GM21381 (cell line): ENCODE results near the gene CIRBP.

Source experiments
- ATAC-seq: cut with Tn5 transposase; IDR thresholded peaks from one replicate; pipeline ENCODE4 v1.9.1; 2021; ENCODE audit warnings: mild to moderate bottlenecking, moderate library complexity; ENCODE audit not compliant: unreplicated experiment

Gene CIRBP

DNA sequence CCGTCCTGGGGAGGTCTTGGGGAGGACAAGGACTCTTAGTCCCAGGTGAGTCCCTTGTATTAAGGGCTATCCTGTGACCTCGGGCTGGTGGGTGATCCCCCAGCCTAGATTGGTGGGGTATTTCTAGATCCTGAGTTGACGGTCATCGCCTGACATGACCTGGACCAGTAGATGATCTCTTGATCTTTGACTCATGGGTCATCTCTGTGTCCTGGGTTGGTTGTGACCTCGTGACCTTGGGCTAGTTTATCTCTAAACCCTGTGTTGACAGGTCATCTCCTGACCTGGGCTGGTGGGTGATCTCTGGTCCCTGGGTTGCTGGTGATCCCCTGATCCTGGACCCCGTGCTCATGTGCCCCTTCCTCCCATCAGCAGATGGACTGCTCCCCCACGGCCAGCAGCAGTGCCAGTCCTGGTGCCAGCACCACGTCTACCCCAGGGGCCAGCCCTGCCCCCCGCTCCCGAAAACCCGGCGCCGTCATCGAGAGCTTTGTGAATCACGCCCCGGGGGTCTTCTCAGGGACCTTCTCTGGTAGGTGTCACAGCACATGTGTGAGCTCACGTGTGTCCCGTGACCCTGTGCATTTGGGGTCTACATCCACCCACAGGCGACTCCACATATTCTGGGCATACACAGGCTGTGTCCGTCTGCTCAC lies 14.5 kb upstream of the CIRBP start:
- no peak for ATAC-seq

DNA sequence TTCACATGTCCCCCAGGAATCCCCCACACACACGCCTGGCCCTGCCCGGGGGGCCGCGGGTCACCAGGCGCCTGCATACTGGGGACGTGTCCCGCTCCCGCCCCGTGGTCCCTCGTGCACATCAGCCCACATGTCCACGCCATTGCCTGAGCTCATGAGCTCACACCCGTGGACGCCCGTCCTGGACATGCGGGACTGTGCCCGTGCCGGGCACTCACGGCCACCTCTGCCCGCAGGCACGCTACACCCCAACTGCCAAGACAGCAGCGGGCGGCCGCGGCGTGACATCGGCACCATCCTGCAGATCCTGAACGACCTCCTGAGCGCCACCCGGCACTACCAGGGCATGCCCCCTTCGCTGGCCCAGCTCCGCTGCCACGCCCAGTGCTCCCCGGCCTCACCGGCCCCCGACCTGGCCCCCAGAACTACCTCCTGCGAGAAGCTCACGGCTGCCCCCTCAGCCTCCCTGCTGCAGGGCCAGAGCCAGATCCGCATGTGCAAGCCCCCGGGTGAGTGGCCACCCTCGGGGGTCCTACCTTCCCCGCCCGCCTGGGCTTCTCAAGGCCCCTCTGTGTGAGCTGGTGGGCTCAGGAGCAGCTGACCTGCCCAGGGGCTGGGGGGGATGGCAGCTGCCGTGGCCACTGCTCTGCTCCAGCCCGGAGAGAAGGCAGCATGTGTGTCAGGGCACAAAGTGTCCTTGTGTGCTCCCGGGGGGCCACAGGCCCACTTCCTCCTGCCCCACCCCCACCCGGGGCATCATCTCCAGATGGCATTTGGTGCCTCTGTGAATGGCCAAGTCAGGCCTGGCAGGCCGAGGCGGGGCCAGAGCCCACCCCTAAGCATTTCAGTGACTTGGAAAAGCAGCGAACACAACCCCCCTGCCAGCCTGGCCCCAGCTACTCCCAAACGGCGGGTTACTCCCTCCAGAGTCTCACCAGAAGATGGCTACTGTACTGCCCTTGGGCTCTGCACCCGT lies 13.7 kb upstream of the CIRBP start:
- no peak for ATAC-seq

- ATAC-seq = no peak
These were observed 12.3 kb upstream of the CIRBP start for GRCh38 chr19:1256646-1257474.

GRCh38 chr19:1257475-1258162 lies 11.5 kb upstream of the CIRBP start:
- ATAC-seq = no peak

DNA sequence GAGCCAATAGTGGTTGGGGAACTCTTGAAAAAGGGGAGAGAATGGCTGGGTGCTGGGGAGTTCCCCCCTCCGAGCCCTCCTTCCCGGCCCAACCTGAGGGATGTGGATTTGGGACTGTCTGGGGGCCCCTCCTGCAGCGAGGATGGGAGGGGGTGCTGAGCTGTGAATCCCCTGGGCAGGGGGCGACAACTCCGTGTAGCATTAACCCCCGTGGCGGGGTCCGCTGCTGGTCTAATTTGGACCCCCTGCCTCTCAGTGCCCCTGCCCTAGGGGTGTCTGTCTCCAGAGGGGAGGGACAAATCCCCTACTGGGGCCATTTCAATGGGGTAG lies 11.0 kb upstream of the CIRBP start:
- ATAC-seq = no peak

DNA sequence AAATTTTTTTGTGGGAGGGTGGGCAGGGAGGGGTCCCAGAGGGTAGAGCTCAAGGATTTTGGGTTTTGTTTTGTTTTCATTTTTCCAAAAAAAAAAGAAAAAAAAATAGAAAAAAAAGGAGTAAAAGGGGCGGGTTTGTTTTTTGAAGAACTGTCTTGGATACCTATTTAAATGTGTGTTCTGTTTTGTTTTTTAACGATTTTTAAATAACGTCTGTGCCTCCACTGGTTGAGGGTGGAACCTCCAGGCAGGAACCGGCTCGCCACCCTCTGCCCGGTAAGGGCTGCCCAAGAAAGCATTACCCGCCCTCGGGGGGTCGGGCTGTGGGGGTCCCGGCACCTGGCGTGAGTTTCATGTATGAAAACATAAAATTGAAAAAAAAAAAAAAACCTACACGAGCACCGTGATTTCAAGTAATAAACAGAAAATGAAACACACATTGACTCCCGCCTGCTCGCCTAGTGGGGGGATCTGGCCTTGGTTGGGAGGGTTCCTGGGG lies 10.4 kb upstream of the CIRBP start:
- ATAC-seq = no peak

DNA sequence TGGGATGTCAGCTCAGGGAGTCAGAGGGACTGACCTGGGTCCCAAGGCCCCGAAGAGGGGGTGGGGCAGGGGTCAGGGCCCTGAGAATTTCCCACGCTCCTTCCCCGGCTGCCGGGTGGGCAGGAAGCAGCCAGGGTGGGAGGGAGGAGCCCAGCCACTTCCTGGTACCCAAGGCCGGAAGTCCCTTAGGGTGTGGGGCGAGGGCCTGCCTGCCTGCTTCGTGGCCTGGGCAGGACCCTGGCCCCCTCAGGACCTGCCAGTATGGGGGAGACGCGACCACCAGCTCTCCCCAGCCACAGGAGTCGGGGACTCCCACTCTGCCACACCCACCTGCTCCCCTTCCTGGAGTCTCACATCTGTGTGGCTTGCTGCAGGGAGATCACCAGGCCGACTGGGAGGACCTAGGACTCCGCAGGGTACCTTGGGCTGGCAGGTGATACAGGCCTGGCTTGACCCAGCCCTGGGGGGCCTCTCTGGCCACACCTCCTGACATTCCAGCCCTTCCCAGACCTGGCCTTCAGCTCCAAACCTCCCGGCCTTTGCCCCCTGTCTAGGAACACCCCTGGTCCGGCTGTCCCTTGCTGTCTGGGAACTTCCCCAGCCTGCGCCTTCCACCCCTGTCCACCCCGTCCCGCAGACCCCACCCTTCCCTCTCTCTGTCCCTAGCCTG lies 9.8 kb upstream of the CIRBP start:
- peak; percentile 35 for ATAC-seq

DNA sequence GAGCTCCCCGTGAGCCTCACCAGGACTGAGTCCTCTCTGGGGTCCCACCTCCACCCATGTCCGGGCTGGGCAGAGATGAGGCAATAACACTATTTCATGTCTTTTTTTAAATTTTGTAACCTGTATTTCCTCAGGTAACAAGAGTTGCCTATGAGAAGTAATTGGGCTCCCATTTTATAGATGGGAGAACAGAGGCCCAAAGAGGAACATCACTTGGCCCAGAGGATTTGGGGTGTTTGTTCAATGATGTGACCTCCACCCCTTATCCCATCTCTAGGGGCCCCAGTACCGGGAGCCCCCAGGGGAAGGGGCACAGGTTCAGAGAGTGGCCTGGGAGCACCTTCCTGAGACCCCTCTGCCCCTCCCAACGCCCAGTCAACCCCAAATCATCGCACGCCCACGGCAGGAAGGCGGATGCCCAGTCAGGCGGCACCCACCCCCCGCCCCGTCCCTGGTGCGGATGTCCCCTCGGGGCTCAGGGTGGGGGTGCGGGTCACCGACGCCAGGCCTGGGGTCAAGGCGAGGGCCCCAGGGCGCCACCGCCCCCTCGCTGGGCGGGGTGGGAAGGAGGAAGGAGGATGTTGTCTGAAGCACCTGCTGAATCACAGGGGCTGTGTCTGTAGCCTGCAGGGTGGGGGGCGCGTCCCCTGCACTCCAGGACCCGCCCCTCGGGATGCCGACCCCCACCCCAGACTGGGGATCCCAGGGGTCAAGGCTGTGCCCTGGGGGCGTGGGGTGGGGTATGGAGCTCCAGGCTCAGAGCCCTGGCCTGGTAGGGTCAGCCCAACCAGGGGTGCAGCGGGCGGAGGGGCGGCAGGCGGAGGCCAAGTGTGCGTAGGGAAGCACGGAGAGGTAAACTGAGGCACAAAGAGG lies 9.0 kb upstream of the CIRBP start:
- ATAC-seq = peak; percentile 1

DNA sequence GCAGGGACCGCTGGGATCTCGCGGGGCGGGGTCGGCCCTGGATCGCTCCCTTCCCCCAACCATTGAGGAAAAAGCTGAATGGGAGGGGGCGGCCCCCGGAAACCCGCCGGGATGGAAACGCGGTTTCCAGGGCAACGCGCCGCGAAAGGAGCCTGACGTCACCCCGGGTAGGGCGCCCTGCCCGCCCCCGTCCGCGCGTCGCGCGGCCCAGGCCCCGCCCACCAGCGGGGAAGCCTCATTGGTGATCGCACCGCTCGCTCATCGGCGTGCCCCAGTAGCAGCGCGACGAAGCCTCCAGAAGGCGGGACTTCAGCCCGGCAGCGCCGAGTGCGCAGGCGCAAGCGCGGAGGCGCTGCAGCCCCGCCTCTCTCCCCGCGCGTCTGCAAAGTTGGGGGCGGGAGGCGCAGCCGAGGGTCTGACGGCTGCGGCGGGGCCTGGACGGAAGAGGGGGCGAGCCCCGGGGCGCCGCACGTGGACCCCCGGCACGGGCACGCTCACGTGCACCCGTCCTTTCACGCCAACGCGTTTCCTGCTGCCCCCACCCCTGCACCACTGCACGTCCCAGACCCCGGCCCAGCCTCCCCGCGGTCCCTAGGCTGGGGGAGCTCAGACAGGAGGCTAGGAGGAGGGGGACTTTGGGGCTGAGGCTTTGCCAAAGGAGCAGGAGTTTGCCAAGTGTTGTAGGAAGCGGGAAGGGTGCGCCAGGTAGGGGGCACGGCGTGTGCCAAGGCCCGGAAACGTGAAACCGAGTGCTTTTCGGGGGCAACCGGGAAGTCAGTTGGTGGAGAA lies 8.2 kb upstream of the CIRBP start:
- ATAC-seq = peak; percentile 51

GRCh38 chr19:1261538-1261797 lies 7.7 kb upstream of the CIRBP start:
- ATAC-seq = no peak

- ATAC-seq = no peak
These were observed 7.1 kb upstream of the CIRBP start for GRCh38 chr19:1261798-1262622.

DNA sequence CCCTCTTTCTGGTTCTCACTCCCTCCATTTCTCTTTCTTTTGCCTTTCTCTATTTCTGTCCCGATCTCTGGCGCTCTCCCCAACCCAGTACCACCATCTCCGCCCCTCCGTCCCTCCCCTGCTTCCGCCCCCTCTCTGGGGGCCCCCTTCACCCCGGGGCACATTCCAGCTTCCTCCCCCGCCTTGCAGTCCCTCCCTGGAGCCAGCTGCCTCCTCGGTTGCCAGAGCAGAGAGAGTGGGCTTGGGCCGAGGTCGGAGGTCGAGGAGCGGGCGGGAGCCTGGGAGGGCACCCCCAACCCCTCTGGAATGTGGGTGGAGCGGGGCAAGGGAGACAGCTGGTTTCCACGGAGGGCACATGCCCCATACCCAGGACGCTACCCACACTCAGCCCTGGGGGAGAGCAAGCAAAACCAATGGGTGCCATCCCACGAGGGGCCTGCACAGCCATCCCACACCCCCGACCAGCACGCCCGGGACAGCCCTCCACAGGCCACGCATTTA lies 6.5 kb upstream of the CIRBP start:
- no peak for ATAC-seq

GRCh38 chr19:1263188-1263587 lies 5.9 kb upstream of the CIRBP start:
- ATAC-seq = no peak

DNA sequence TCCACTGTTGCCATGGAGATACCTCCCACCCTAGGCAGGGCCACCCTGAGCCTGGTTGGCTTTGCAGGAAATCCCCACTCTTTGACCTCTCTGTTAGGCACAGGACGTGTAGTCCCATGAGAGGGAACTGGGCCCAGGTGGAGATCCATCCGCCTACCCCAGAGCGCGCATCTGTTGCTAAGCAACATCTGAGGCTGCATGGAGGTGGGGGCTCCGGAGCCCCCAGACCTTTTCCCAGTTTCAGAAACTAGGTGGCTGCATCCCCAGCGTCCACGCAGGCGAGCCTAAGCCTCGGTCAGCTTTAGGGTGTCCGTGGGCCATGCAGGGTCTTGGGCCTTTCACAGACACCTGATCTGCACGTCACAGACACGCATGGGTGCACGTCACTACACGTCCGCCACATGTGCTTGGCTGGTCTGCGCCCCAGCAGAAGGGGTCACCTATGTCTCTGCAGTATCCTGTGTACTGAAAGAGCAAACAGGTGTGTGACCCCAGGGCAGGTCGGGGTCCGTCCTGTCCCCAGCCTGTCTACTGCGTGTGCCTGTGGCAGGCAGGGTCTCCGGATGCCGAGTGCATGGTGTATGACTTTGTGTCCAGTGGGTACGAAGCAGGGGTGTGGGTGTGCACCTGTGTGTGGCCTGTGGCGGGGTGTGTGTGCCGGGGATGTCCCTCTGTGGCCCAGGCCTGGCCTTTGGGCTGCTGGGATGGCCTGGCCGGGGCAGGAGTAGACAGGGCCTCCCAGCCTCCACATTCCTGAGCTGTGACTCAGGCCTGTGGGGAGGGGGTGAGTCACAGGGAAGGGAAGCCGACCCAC lies 4.1 kb upstream of the CIRBP start:
- no peak for ATAC-seq

GRCh38 chr19:1265615-1266128 lies 3.5 kb upstream of the CIRBP start:
- ATAC-seq = no peak

GRCh38 chr19:1266129-1266915 lies 2.8 kb upstream of the CIRBP start:
- ATAC-seq = peak; percentile 31
